ENCODE results near the gene CLCN7.

CLCN7 gene

GRCh38 chr16:1413684-1414531 is 60.9 kb downstream of the CLCN7 start:
- Mint-ChIP-seq H3K27ac (peak overlapping the region; percentile 92), H3K4me1 (ENCODE audit: low read depth) (peaks cover 42% of the 10 kb centered on the region), H3K36me3 (ENCODE audit: low read depth) (peaks cover 39% of the 10 kb centered on the region), H3K4me3 (peak overlapping the region; percentile 83), H3K27me3 (no peaks in the 10 kb centered on the region), H3K9me3 (no peaks in the 10 kb centered on the region)
- DNase-seq: peak; percentile 81

- no peaks in the 10 kb centered on the region for H3K27me3 Mint-ChIP-seq
- H3K36me3 Mint-ChIP-seq (ENCODE audit: low read depth): peaks cover 28% of the 10 kb centered on the region
- H3K9me3 Mint-ChIP-seq: no peaks in the 10 kb centered on the region
- no peak for DNase-seq
- H3K4me1 Mint-ChIP-seq (ENCODE audit: low read depth): peaks cover 40% of the 10 kb centered on the region
- H3K4me3 Mint-ChIP-seq: peak overlapping the region; percentile 83
- peak overlapping the region; percentile 33 for H3K27ac Mint-ChIP-seq
These were observed 62.0 kb downstream of the CLCN7 start for GRCh38 chr16:1412847-1413246.

- H3K27ac Mint-ChIP-seq: peak overlapping the region; percentile 79
- no peaks in the 10 kb centered on the region for H3K27me3 Mint-ChIP-seq
- peak; percentile 99 for DNase-seq
- no peaks in the 10 kb centered on the region for H3K9me3 Mint-ChIP-seq
- peaks cover 25% of the 10 kb centered on the region for H3K36me3 Mint-ChIP-seq (ENCODE audit: low read depth)
- H3K4me3 Mint-ChIP-seq: peak overlapping the region; percentile 77
- H3K4me1 Mint-ChIP-seq (ENCODE audit: low read depth): peaks cover 29% of the 10 kb centered on the region
These were observed 66.5 kb downstream of the CLCN7 start for GRCh38 chr16:1408171-1408837.

- peak overlapping the region; percentile 79 for H3K27ac Mint-ChIP-seq
- no peaks in the 10 kb centered on the region for H3K27me3 Mint-ChIP-seq
- DNase-seq: no peak
- H3K4me3 Mint-ChIP-seq: peak overlapping the region; percentile 77
- H3K9me3 Mint-ChIP-seq: no peaks in the 10 kb centered on the region
- peaks cover 28% of the 10 kb centered on the region for H3K4me1 Mint-ChIP-seq (ENCODE audit: low read depth)
- H3K36me3 Mint-ChIP-seq (ENCODE audit: low read depth): peaks cover 26% of the 10 kb centered on the region
These were observed 67.1 kb downstream of the CLCN7 start for GRCh38 chr16:1407753-1408152.

- DNase-seq: no peak
- Mint-ChIP-seq H3K36me3 (ENCODE audit: low read depth) (peaks cover 36% of the 10 kb centered on the region), H3K4me1 (ENCODE audit: low read depth) (peaks cover 9% of the 10 kb centered on the region), H3K4me3 (no peak overlapping the region), H3K27ac (no peak overlapping the region), H3K9me3 (no peaks in the 10 kb centered on the region), H3K27me3 (no peaks in the 10 kb centered on the region)
These were observed 71.1 kb downstream of the CLCN7 start for GRCh38 chr16:1403733-1404132.

GRCh38 chr16:1403036-1403435 is 71.8 kb downstream of the CLCN7 start:
- H3K27ac Mint-ChIP-seq: no peak overlapping the region
- H3K36me3 Mint-ChIP-seq (ENCODE audit: low read depth): peaks cover 43% of the 10 kb centered on the region
- H3K4me3 Mint-ChIP-seq: no peak overlapping the region
- H3K4me1 Mint-ChIP-seq (ENCODE audit: low read depth): peaks cover 5% of the 10 kb centered on the region
- DNase-seq: no peak
- H3K9me3 Mint-ChIP-seq: no peaks in the 10 kb centered on the region
- H3K27me3 Mint-ChIP-seq: no peaks in the 10 kb centered on the region

GRCh38 chr16:1401758-1402154 is 73.1 kb downstream of the CLCN7 start:
- H3K4me1 Mint-ChIP-seq (ENCODE audit: low read depth): no peaks in the 10 kb centered on the region
- H3K27ac Mint-ChIP-seq: no peak overlapping the region
- H3K27me3 Mint-ChIP-seq: no peaks in the 10 kb centered on the region
- H3K36me3 Mint-ChIP-seq (ENCODE audit: low read depth): peaks cover 43% of the 10 kb centered on the region
- no peak overlapping the region for H3K4me3 Mint-ChIP-seq
- DNase-seq: no peak
- H3K9me3 Mint-ChIP-seq: no peaks in the 10 kb centered on the region

- DNase-seq: no peak
- Mint-ChIP-seq H3K4me3 (no peak overlapping the region), H3K4me1 (ENCODE audit: low read depth) (no peaks in the 10 kb centered on the region), H3K27ac (no peak overlapping the region), H3K27me3 (no peaks in the 10 kb centered on the region), H3K36me3 (ENCODE audit: low read depth) (peaks cover 44% of the 10 kb centered on the region), H3K9me3 (no peaks in the 10 kb centered on the region)
These were observed 73.6 kb downstream of the CLCN7 start for GRCh38 chr16:1401061-1401757.

GRCh38 chr16:1398826-1399581 is 75.8 kb downstream of the CLCN7 start:
- Mint-ChIP-seq H3K4me1 (ENCODE audit: low read depth) (no peaks in the 10 kb centered on the region), H3K4me3 (no peak overlapping the region), H3K9me3 (no peaks in the 10 kb centered on the region), H3K27ac (no peak overlapping the region), H3K36me3 (ENCODE audit: low read depth) (peaks cover 42% of the 10 kb centered on the region), H3K27me3 (no peaks in the 10 kb centered on the region)
- DNase-seq: no peak

- H3K27ac Mint-ChIP-seq: no peak overlapping the region
- H3K27me3 Mint-ChIP-seq: no peaks in the 10 kb centered on the region
- H3K4me3 Mint-ChIP-seq: no peak overlapping the region
- no peaks in the 10 kb centered on the region for H3K4me1 Mint-ChIP-seq (ENCODE audit: low read depth)
- H3K9me3 Mint-ChIP-seq: no peaks in the 10 kb centered on the region
- H3K36me3 Mint-ChIP-seq (ENCODE audit: low read depth): peaks cover 41% of the 10 kb centered on the region
- DNase-seq: no peak
These were observed 76.5 kb downstream of the CLCN7 start for GRCh38 chr16:1398351-1398750.

GRCh38 chr16:1397779-1398178 is 77.0 kb downstream of the CLCN7 start:
- no peaks in the 10 kb centered on the region for H3K9me3 Mint-ChIP-seq
- H3K27ac Mint-ChIP-seq: no peak overlapping the region
- no peak for DNase-seq
- H3K36me3 Mint-ChIP-seq (ENCODE audit: low read depth): peaks cover 43% of the 10 kb centered on the region
- no peaks in the 10 kb centered on the region for H3K4me1 Mint-ChIP-seq (ENCODE audit: low read depth)
- H3K4me3 Mint-ChIP-seq: no peak overlapping the region
- no peaks in the 10 kb centered on the region for H3K27me3 Mint-ChIP-seq

GRCh38 chr16:1395444-1396031 is 79.3 kb downstream of the CLCN7 start:
- no peak overlapping the region for H3K4me3 Mint-ChIP-seq
- no peaks in the 10 kb centered on the region for H3K9me3 Mint-ChIP-seq
- no peak overlapping the region for H3K27ac Mint-ChIP-seq
- no peak for DNase-seq
- H3K27me3 Mint-ChIP-seq: no peaks in the 10 kb centered on the region
- no peaks in the 10 kb centered on the region for H3K4me1 Mint-ChIP-seq (ENCODE audit: low read depth)
- H3K36me3 Mint-ChIP-seq (ENCODE audit: low read depth): peaks cover 49% of the 10 kb centered on the region
